ENCODE results near the gene CREB3L1.

GRCh38 chr11:46271407-46271806 lies 6.1 kb upstream of the CREB3L1 start:
- TF ChIP-seq, protein P1, sequence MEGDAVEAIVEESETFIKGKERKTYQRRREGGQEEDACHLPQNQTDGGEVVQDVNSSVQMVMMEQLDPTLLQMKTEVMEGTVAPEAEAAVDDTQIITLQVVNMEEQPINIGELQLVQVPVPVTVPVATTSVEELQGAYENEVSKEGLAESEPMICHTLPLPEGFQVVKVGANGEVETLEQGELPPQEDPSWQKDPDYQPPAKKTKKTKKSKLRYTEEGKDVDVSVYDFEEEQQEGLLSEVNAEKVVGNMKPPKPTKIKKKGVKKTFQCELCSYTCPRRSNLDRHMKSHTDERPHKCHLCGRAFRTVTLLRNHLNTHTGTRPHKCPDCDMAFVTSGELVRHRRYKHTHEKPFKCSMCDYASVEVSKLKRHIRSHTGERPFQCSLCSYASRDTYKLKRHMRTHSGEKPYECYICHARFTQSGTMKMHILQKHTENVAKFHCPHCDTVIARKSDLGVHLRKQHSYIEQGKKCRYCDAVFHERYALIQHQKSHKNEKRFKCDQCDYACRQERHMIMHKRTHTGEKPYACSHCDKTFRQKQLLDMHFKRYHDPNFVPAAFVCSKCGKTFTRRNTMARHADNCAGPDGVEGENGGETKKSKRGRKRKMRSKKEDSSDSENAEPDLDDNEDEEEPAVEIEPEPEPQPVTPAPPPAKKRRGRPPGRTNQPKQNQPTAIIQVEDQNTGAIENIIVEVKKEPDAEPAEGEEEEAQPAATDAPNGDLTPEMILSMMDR (conservative IDR thresholded peaks at IDR 0.05 in 1 of 2, IDR thresholded peaks at IDR 0.05 in 1 of 2; ENCODE audit: extremely low read depth in 1 of 2, insufficient read depth in 1 of 2, low read depth in 1 of 2, low read length in 2 of 2), result no peak
- no peak for TF ChIP-seq EZH2 (IDR thresholded peaks at IDR 0.05; ENCODE audit: borderline replicate concordance, low read length)

All from mammary epithelial cell (primary cell).